ENCODE data around the gene ZBTB5. TPM values are rescaled to one million over a fixed set of nuclear protein-coding genes. Genes with fewer than 3 reads are reported as not detected.
A peak's percentile ranks its signal among the peaks of the same experiment; 100 is the strongest.

ZBTB5 gene
- total and polyA plus RNA-seq, 9 of the 15 experiments (the other 6 are each of a cell fraction or from before 2014, with no cell fraction given), result 2.3 to 43.2 (median 15.5) TPM

- TF ChIP-seq KDM1A (IDR thresholded peaks at IDR 0.05), result no peak
- TF ChIP-seq, protein P1, sequence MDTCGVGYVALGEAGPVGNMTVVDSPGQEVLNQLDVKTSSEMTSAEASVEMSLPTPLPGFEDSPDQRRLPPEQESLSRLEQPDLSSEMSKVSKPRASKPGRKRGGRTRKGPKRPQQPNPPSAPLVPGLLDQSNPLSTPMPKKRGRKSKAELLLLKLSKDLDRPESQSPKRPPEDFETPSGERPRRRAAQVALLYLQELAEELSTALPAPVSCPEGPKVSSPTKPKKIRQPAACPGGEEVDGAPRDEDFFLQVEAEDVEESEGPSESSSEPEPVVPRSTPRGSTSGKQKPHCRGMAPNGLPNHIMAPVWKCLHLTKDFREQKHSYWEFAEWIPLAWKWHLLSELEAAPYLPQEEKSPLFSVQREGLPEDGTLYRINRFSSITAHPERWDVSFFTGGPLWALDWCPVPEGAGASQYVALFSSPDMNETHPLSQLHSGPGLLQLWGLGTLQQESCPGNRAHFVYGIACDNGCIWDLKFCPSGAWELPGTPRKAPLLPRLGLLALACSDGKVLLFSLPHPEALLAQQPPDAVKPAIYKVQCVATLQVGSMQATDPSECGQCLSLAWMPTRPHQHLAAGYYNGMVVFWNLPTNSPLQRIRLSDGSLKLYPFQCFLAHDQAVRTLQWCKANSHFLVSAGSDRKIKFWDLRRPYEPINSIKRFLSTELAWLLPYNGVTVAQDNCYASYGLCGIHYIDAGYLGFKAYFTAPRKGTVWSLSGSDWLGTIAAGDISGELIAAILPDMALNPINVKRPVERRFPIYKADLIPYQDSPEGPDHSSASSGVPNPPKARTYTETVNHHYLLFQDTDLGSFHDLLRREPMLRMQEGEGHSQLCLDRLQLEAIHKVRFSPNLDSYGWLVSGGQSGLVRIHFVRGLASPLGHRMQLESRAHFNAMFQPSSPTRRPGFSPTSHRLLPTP (IDR thresholded peaks at IDR 0.05; ENCODE audit: borderline replicate concordance, extremely low read depth, insufficient read length), result no peak
- peak in 1 of 2 experiments; percentile 41; a peak in 2 of 4 replicates for TF ChIP-seq RAD21 (CRISPR knock-in tag; conservative IDR thresholded peaks at IDR 0.05 in 1 of 2, IDR thresholded peaks at IDR 0.05 in 1 of 2)
- no peak for TF ChIP-seq PTBP1 (IDR thresholded peaks at IDR 0.05; ENCODE audit: low read depth, low read length)
- peak; percentile 82 for TF ChIP-seq MAFG (tag; conservative IDR thresholded peaks at IDR 0.05)
- peak; percentile 23 to 67 (median 39); a peak in 4 of 6 replicates for TF ChIP-seq CTCF (IDR thresholded peaks at IDR 0.05 in 2 of 3, conservative IDR thresholded peaks at IDR 0.05 in 1 of 3; ENCODE audit: insufficient read depth in 2 of 3, low read depth in 1 of 3, low read length in 3 of 3)
- no peak for TF ChIP-seq HDAC8 (tag; IDR thresholded peaks at IDR 0.05)
- TF ChIP-seq KLF6 (CRISPR knock-in tag; IDR thresholded peaks at IDR 0.05; ENCODE audit: borderline replicate concordance), result no peak
- no peak for TF ChIP-seq CREB3 (tag; conservative IDR thresholded peaks at IDR 0.05; ENCODE audit: low read depth)
- TF ChIP-seq MAFK (IDR thresholded peaks at IDR 0.05; ENCODE audit: low read length), result peak; percentile 85
- TF ChIP-seq JUN (IDR thresholded peaks at IDR 0.05; ENCODE audit: borderline replicate concordance, low read depth, low read length), result no peak
- no peak for TF ChIP-seq JUN (CRISPR knock-in tag; IDR thresholded peaks at IDR 0.05; ENCODE audit: borderline replicate concordance)
- no peak for TF ChIP-seq ZNF239 (CRISPR knock-in tag; IDR thresholded peaks at IDR 0.05)
- peak; percentile 94 for TF ChIP-seq ZNF316 (IDR thresholded peaks at IDR 0.05)
- no peak for TF ChIP-seq CHD2 (IDR thresholded peaks at IDR 0.05; ENCODE audit: low read depth, low read length)
- TF ChIP-seq AFF1 (IDR thresholded peaks at IDR 0.05; ENCODE audit: low read depth in 1 of 2, partially characterized antibody in 2 of 2), result peak in 1 of 2 experiments; percentile 17
These were observed 57.8 kb downstream of the ZBTB5 start (continued) for GRCh38 chr9:37407468-37407867.

All from K562 (cell line).